Measurements from ENCODE around the gene SLC49A4. TPM values are rescaled to one million over a fixed set of nuclear protein-coding genes. Genes with fewer than 3 reads are reported as not detected.
A peak's percentile ranks its signal among the peaks of the same experiment; 100 is the strongest.

The SLC49A4 gene
- total RNA-seq, 3 donors from 2014 or later (not counting 1 experiment from before 2014, with no cell fraction given): 5.6 to 8.0 (median 7.5) TPM

DNA sequence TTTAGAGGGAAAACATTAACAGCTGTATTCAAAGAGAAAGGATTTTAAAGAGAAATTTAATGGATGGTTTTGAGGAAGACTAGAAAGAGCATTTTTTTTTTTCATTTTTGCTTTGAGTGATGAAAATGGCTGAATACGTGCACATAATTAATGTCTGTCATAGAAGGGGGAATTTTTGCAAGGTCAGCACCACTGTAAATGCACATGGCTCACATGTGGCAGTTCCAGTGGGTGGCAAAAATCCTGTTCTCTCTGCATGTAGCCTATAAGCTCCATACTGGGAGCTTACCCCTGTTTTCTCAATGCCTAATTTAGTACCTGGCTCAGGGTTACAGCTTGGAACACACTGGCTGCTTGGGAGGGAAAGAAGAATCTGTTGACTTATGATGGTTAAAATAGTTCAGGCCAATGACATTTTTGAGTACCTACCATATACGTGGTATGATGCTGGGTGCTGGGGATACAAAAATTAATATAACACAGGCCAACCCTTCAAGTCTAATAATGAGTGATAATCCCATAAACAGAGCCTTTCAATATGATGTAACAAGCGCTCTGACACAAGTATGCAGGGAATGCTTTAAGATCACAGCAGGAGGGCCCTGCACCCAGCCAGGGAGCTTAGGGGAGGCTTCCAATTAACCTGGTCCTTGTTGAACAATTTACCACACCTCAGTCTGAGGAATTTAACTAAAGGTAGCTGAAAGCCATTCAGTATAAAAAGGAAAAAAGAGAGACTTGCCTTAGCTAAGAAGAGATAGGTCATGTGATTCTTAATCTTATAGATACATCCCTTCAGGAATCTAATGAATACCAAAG lies 34.2 kb upstream of the SLC49A4 start:
- H3K4me1 ChIP-seq (ENCODE audit: control insufficient read depth, insufficient read depth, low read length): no peaks in the 10 kb centered on the region
- Mint-ChIP-seq H3K9me3 (no peaks in the 10 kb centered on the region), H3K36me3 (peaks cover 6% of the 10 kb centered on the region), H3K4me1 (no peaks in the 10 kb centered on the region), H3K4me3 (no peak overlapping the region), H3K27me3 (ENCODE audit: low read depth in 2 of 2) (no peaks in the 10 kb centered on the region), H3K27ac (no peak overlapping the region)
- peaks cover 8% of the 10 kb centered on the region for H3K36me3 ChIP-seq (ENCODE audit: control insufficient read depth, insufficient read depth, low read length)
- H3K27me3 ChIP-seq (ENCODE audit: control insufficient read depth, insufficient read depth, low read length): no peaks in the 10 kb centered on the region
- DNase-seq: no peak
- no peaks in the 10 kb centered on the region for H3K9me3 ChIP-seq (ENCODE audit: control insufficient read depth, insufficient read depth, low read length)
- intact Hi-C loops (cut with micrococcal nuclease): no loop called here
- WGBS (ENCODE audit: insufficient coverage): 100% methylated on average over 2 of the region's 3 CpGs
- ATAC-seq: no peak
- TF ChIP-seq, protein P1, sequence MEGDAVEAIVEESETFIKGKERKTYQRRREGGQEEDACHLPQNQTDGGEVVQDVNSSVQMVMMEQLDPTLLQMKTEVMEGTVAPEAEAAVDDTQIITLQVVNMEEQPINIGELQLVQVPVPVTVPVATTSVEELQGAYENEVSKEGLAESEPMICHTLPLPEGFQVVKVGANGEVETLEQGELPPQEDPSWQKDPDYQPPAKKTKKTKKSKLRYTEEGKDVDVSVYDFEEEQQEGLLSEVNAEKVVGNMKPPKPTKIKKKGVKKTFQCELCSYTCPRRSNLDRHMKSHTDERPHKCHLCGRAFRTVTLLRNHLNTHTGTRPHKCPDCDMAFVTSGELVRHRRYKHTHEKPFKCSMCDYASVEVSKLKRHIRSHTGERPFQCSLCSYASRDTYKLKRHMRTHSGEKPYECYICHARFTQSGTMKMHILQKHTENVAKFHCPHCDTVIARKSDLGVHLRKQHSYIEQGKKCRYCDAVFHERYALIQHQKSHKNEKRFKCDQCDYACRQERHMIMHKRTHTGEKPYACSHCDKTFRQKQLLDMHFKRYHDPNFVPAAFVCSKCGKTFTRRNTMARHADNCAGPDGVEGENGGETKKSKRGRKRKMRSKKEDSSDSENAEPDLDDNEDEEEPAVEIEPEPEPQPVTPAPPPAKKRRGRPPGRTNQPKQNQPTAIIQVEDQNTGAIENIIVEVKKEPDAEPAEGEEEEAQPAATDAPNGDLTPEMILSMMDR (IDR thresholded peaks at IDR 0.05): no peak
- H3K4me3 ChIP-seq (ENCODE audit: low read length): no peak overlapping the region
- no peak overlapping the region for H3K27ac ChIP-seq (ENCODE audit: low read length)

DNA sequence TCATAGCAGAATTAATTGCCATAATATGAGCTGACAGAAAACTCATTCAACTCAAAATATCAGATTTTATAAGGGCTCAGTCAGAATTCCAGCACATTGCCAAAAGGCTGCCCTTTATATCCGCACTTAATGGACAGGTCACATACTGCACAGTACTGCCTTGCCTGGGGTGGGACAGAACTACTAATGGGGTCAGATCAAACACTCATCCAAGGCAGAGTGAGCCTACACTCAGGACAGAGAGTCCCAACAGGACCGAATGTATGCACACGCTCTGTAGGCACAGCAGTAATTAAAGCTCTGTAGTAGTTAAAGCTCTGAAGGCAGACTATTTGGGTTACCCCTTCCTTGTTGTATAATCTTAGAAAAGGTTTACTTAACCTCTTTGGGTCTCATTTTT lies 28.4 kb upstream of the SLC49A4 start:
- WGBS (ENCODE audit: insufficient coverage): 90% methylated on average over 3 of the region's 3 CpGs

DNA sequence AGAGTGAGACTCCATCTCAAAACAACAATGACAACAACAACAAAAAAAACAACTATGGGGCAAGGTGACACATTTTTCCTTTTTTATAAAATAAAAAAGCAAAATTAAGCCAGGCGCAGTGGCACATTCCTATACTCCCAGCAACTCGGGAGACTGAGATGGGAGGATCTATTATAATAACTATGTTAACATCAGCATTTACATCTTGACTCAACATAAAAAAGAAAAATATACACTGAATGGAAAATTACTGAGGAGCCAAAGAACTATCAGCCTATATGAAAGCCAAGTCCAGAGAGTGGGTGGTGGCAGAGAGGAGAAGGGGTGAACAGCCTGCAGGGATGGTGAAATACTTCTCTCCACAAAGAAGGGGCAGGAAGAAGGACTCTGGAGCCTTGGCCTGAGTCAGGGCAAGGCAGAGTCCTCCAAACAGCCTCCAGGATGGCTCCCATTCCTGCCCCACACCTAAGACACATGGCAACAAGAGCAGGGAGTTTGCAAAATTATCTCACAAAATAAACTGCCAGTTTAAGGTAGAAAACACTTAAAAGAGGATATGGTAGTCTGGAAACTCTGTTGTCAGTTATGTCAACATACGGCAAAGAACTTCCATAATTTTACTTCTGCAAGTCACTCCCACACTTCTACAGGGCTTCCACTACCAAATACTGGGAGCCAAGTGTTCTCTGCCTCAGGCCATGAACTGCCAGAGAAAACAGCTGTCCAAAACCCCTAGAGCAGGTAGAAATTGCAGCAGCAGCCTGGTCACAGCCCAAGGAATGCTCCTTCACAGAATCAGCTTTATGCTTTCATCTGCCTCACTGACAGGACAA lies 27.1 kb upstream of the SLC49A4 start:
- H3K4me3 ChIP-seq (ENCODE audit: low read length): no peak overlapping the region
- intact Hi-C loops (cut with micrococcal nuclease): no loop called here
- 89% methylated on average over 1 of the region's 3 CpGs for WGBS (ENCODE audit: insufficient coverage)
- H3K4me1 ChIP-seq (ENCODE audit: control insufficient read depth, insufficient read depth, low read length): no peaks in the 10 kb centered on the region
- Mint-ChIP-seq H3K4me3 (no peak overlapping the region), H3K4me1 (no peaks in the 10 kb centered on the region), H3K9me3 (no peaks in the 10 kb centered on the region), H3K27me3 (ENCODE audit: low read depth in 2 of 2) (no peaks in the 10 kb centered on the region), H3K36me3 (peaks cover 6% of the 10 kb centered on the region), H3K27ac (peak overlapping the region in 1 of 2 donors; percentile 36)
- no peaks in the 10 kb centered on the region for H3K27me3 ChIP-seq (ENCODE audit: control insufficient read depth, insufficient read depth, low read length)
- TF ChIP-seq, protein P1 (IDR thresholded peaks at IDR 0.05): no peak
- H3K36me3 ChIP-seq (ENCODE audit: control insufficient read depth, insufficient read depth, low read length): peaks cover 17% of the 10 kb centered on the region
- no peak for DNase-seq
- no peaks in the 10 kb centered on the region for H3K9me3 ChIP-seq (ENCODE audit: control insufficient read depth, insufficient read depth, low read length)
- no peak for ATAC-seq
- peak overlapping the region; percentile 4 for H3K27ac ChIP-seq (ENCODE audit: low read length)

More for the DNA sequence above, 28.4 kb upstream of the SLC49A4 start:
- Mint-ChIP-seq H3K9me3 (no peaks in the 10 kb centered on the region), H3K36me3 (peaks cover 6% of the 10 kb centered on the region), H3K27ac (no peak overlapping the region), H3K27me3 (ENCODE audit: low read depth in 2 of 2) (no peaks in the 10 kb centered on the region), H3K4me1 (no peaks in the 10 kb centered on the region), H3K4me3 (no peak overlapping the region)
- Histone ChIP-seq H3K27me3 (ENCODE audit: control insufficient read depth, insufficient read depth, low read length) (no peaks in the 10 kb centered on the region), H3K27ac (ENCODE audit: low read length) (no peak overlapping the region), H3K4me1 (ENCODE audit: control insufficient read depth, insufficient read depth, low read length) (no peaks in the 10 kb centered on the region), H3K9me3 (ENCODE audit: control insufficient read depth, insufficient read depth, low read length) (no peaks in the 10 kb centered on the region), H3K4me3 (ENCODE audit: low read length) (no peak overlapping the region), H3K36me3 (ENCODE audit: control insufficient read depth, insufficient read depth, low read length) (peaks cover 17% of the 10 kb centered on the region)
- intact Hi-C loops (cut with micrococcal nuclease): no loop called here
- no peak for DNase-seq
- ATAC-seq: no peak
- TF ChIP-seq, protein P1 (IDR thresholded peaks at IDR 0.05): no peak

Measured in natural killer cell (primary cell).